WTC11 (cell line): ENCODE results near the gene HPN.

Source experiments
- CBFB ChIP-seq: sonication (generic); formaldehyde crosslinking; IDR thresholded peaks from 2 replicates; pipeline ENCODE4 v1.8.1; 2022; ENCODE audit warnings: mild to moderate bottlenecking, low read depth, missing genetic modification reagents
- CTCF ChIP-seq: fragments of 200-600 bp; IDR thresholded peaks from 2 replicates; pipeline ENCODE4 v1.8.0; 2022; ENCODE audit warnings: antibody characterized with exemption
- ELF4 ChIP-seq: sonication (generic); formaldehyde crosslinking; IDR thresholded peaks from 2 replicates; pipeline ENCODE4 v1.8.1; 2022; ENCODE audit warnings: low read depth, mild to moderate bottlenecking, moderate library complexity, missing genetic modification reagents
- FOXP1 ChIP-seq: sonication (generic); formaldehyde crosslinking; IDR thresholded peaks from 2 replicates; pipeline ENCODE4 v1.8.0; 2022; ENCODE audit warnings: missing genetic modification reagents, mild to moderate bottlenecking, moderate library complexity, borderline replicate concordance
- FOXP4 ChIP-seq: sonication (generic); formaldehyde crosslinking; IDR thresholded peaks from 2 replicates; pipeline ENCODE4 v1.8.0; 2022; ENCODE audit warnings: mild to moderate bottlenecking, missing genetic modification reagents
- IRF1 ChIP-seq: sonication (generic); formaldehyde crosslinking; IDR thresholded peaks from 2 replicates; pipeline ENCODE4 v1.8.0; 2023; ENCODE audit warnings: missing genetic modification reagents
- JUN ChIP-seq: sonication (generic); formaldehyde crosslinking; IDR thresholded peaks from 2 replicates; pipeline ENCODE4 v1.8.0; 2023; ENCODE audit warnings: mild to moderate bottlenecking, missing genetic modification reagents
- NR1H2 ChIP-seq: sonication (generic); formaldehyde crosslinking; IDR thresholded peaks from 2 replicates; pipeline ENCODE4 v1.9.0; 2021; ENCODE audit warnings: mild to moderate bottlenecking, moderate library complexity, missing genetic modification reagents
- PREB ChIP-seq: sonication (generic); formaldehyde crosslinking; IDR thresholded peaks from 2 replicates; pipeline ENCODE4 v1.8.1; 2022; ENCODE audit warnings: mild to moderate bottlenecking, missing genetic modification reagents, moderate library complexity, borderline replicate concordance
- SMAD3 ChIP-seq: sonication (generic); formaldehyde crosslinking; IDR thresholded peaks from 2 replicates; pipeline ENCODE4 v1.8.0; 2022; ENCODE audit warnings: missing genetic modification reagents, mild to moderate bottlenecking, borderline replicate concordance
- SP1 ChIP-seq: sonication (generic); formaldehyde crosslinking; conservative IDR thresholded peaks from 2 replicates; pipeline ENCODE4 v1.8.1; 2022; ENCODE audit warnings: missing genetic modification reagents
- TCF7 ChIP-seq: sonication (generic); formaldehyde crosslinking; IDR thresholded peaks from 2 replicates; pipeline ENCODE4 v1.8.0; 2022; ENCODE audit warnings: mild to moderate bottlenecking, low read depth, missing genetic modification reagents, moderate library complexity
- ZNF512 ChIP-seq: sonication (generic); formaldehyde crosslinking; IDR thresholded peaks from 2 replicates; pipeline ENCODE4 v1.8.1; 2022; ENCODE audit warnings: missing genetic modification reagents, borderline replicate concordance
- TF ChIP-seq, protein P1 (sequence below): sonication (generic); formaldehyde crosslinking; IDR thresholded peaks from 2 replicates; pipeline ENCODE4 v1.8.1; 2022; ENCODE audit warnings: low read depth, mild to moderate bottlenecking, moderate library complexity, missing genetic modification reagents, borderline replicate concordance

- TF ChIP-seq PREB (CRISPR knock-in tag) (no peak), FOXP4 (CRISPR knock-in tag) (no peak), SMAD3 (CRISPR knock-in tag) (no peak), CBFB (CRISPR knock-in tag) (no peak), CTCF (no peak), SP1 (CRISPR knock-in tag) (no peak), ZNF512 (CRISPR knock-in tag) (no peak), IRF1 (CRISPR knock-in tag) (no peak), NR1H2 (CRISPR knock-in tag) (no peak), TCF7 (no peak), ELF4 (CRISPR knock-in tag) (no peak), JUN (CRISPR knock-in tag) (no peak), FOXP1 (no peak)
- TF ChIP-seq, protein P1, sequence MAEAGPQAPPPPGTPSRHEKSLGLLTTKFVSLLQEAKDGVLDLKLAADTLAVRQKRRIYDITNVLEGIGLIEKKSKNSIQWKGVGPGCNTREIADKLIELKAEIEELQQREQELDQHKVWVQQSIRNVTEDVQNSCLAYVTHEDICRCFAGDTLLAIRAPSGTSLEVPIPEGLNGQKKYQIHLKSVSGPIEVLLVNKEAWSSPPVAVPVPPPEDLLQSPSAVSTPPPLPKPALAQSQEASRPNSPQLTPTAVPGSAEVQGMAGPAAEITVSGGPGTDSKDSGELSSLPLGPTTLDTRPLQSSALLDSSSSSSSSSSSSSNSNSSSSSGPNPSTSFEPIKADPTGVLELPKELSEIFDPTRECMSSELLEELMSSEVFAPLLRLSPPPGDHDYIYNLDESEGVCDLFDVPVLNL (CRISPR knock-in tag) = no peak
These were observed 32.6 kb upstream of the HPN start for GRCh38 chr19:35008891-35009341.
